HepG2 (cell line): Measurements from ENCODE around the gene MGLL. TPM values are rescaled to one million over a fixed set of nuclear protein-coding genes. Genes with fewer than 3 reads are reported as not detected.

ENCODE experiments used
- ATAC-seq: fragments of 200-7000 bp; cut with Tn5 transposase; 3 replicates; pipeline ENCODE4 v1.9.1; 2020; ENCODE audit warnings: mild to moderate bottlenecking, moderate library complexity
- BruUV-seq: library from RNA; stranded (reverse); fragments of 400-500 nt; replicated peaks from 2 replicates; lab custom pipeline; 2021; lab: Mats Ljungman, UMichigan
- CTCF ChIA-PET: fragments of 300-600 bp; formaldehyde crosslinking; extraction: SDS; loops from one replicate; lab custom pipeline; 2021; ENCODE audit warnings: low total read pairs, inconsistent platforms, low intra/inter-chr PET ratio; lab: Yijun Ruan, JAX
- POLR2A ChIA-PET: fragments of 350-600 bp; sonication (Branson Sonifier 250); formaldehyde crosslinking; loops from one replicate; lab custom pipeline; 2020; ENCODE audit warnings: antibody characterized with exemption, inconsistent platforms; lab: Yijun Ruan, JAX
- DNase-seq: peaks from one replicate; pipeline ENCODE4 v3.0.0-alpha.2; 2015; ENCODE audit warnings: low spot score
- FAIRE-seq: peaks from 3 replicates; lab custom pipeline; 2011; peaks lifted over from hg19 to GRCh38; lab: Jason Lieb, UNC
- H2AFZ ChIP-seq: one replicate; pipeline ENCODE4 v1.6.1; 2011; ENCODE audit warnings: low read length, inconsistent platforms
- H3K27ac ChIP-seq: fragments of 300-600 bp; 3 replicates; pipeline ENCODE4 v1.8.0; 2011; ENCODE audit warnings: mixed run types, mild to moderate bottlenecking, mixed read lengths, low read length, inconsistent platforms; ENCODE audit not compliant: insufficient read depth; ENCODE audit errors: extremely low read length
- H3K27me3 ChIP-seq, 2 experiments: fragments of 200-600 bp in 1 of 2; 2 replicates in 1 of 2; 3 replicates in 1 of 2; pipeline versions ENCODE4 v1.6.0 to v1.8.0; 2011; ENCODE audit warnings: low read length in 2 of 2, mild to moderate bottlenecking in 2 of 2, moderate library complexity in 2 of 2, inconsistent platforms in 1 of 2; ENCODE audit not compliant: insufficient read depth in 2 of 2, control insufficient read depth in 1 of 2
- H3K36me3 ChIP-seq, 2 experiments: fragments of 200-600 bp in 1 of 2; replicated peaks in 1 of 2; 2 replicates in 1 of 2; 3 replicates in 1 of 2; pipeline versions ENCODE4 v1.5.1 to v1.8.0; 2011; ENCODE audit warnings: low read length in 2 of 2, inconsistent platforms in 1 of 2; ENCODE audit not compliant: insufficient read depth in 2 of 2, control insufficient read depth in 1 of 2
- H3K4me1 ChIP-seq: 2 replicates; pipeline ENCODE4 v1.5.1; 2012; ENCODE audit warnings: low read length, inconsistent platforms; ENCODE audit not compliant: insufficient read depth
- H3K4me2 ChIP-seq: 2 replicates; pipeline ENCODE4 v1.6.0; 2011; ENCODE audit warnings: low read depth, low read length, inconsistent platforms
- H3K4me3 ChIP-seq, 3 experiments: fragments of 200-600 bp in 1 of 3; sonication (generic), shearing (Covaris generic) in 1 of 3; replicated peaks in 1 of 3; 2 replicates each; pipeline ENCODE4 v1.5.1; 2011 to 2016; ENCODE audit warnings: low read length in 3 of 3, inconsistent platforms in 2 of 3, low read depth in 2 of 3, mild to moderate bottlenecking in 2 of 3, control low read depth in 1 of 3, mixed read lengths in 1 of 3; ENCODE audit not compliant: insufficient read depth in 1 of 3
- H3K79me2 ChIP-seq: one replicate; pipeline ENCODE4 v1.6.1; 2011; ENCODE audit warnings: low read length, inconsistent platforms; ENCODE audit not compliant: insufficient read depth
- H3K9ac ChIP-seq: 2 replicates; pipeline ENCODE4 v1.6.0; 2011; ENCODE audit warnings: mild to moderate bottlenecking, low read depth, low read length, inconsistent platforms; ENCODE audit not compliant: insufficient read depth
- H3K9me3 ChIP-seq: 2 replicates; pipeline ENCODE4 v1.5.1; 2012; ENCODE audit warnings: mild to moderate bottlenecking, low read length
- H4K20me1 ChIP-seq: 2 replicates; pipeline ENCODE4 v1.6.0; 2011; ENCODE audit warnings: inconsistent platforms, mild to moderate bottlenecking, low read length, moderate library complexity; ENCODE audit not compliant: insufficient read depth
- CREB1 ChIP-seq, 2 experiments: fragments of 450-650 bp in 1 of 2; IDR thresholded peaks; 2 replicates each; pipeline ENCODE4 v1.6.1; 2016 to 2017; ENCODE audit warnings: control low read depth in 1 of 2, mild to moderate bottlenecking in 1 of 2, missing compliant biosample characterization in 1 of 2, missing genetic modification characterization in 1 of 2
- HMGA1 ChIP-seq: sonication (generic); formaldehyde crosslinking; conservative IDR thresholded peaks from 2 replicates; pipeline ENCODE4 v1.4.0; 2020; ENCODE audit warnings: missing genetic modification reagents
- HNF4A ChIP-seq: sonication (generic); formaldehyde crosslinking; IDR thresholded peaks from 2 replicates; pipeline ENCODE4 v1.4.0; 2020; ENCODE audit warnings: missing genetic modification reagents
- KDM5A ChIP-seq: fragments of 200-600 bp; sonication (generic); IDR thresholded peaks from 2 replicates; pipeline ENCODE4 v1.7.0; 2018; ENCODE audit warnings: antibody characterized with exemption, mild to moderate bottlenecking, low read length, borderline replicate concordance
- NCOA1 ChIP-seq: sonication (generic); formaldehyde crosslinking; IDR thresholded peaks from 2 replicates; pipeline ENCODE4 v1.9.0; 2021; ENCODE audit warnings: missing genetic modification reagents
- TCF12 ChIP-seq, 2 experiments: fragments of 450-650 bp in 1 of 2; sonication (generic) in 1 of 2; formaldehyde crosslinking in 1 of 2; IDR thresholded peaks; 2 replicates each; pipeline versions ENCODE4 v1.6.1 to v1.8.0; 2017 to 2022; ENCODE audit warnings: antibody characterized with exemption in 1 of 2, mild to moderate bottlenecking in 1 of 2, missing genetic modification reagents in 1 of 2, moderate library complexity in 1 of 2
- ZNF136 ChIP-seq: sonication (generic); formaldehyde crosslinking; IDR thresholded peaks from 2 replicates; pipeline ENCODE4 v1.8.1; 2022; ENCODE audit warnings: low read depth, mild to moderate bottlenecking, moderate library complexity, missing genetic modification reagents
- ZNF605 ChIP-seq: sonication (generic); formaldehyde crosslinking; IDR thresholded peaks from 2 replicates; pipeline ENCODE4 v1.8.0; 2022; ENCODE audit warnings: mild to moderate bottlenecking, missing genetic modification reagents
- WGBS: methylation state at CpG from one replicate; pipeline ENCODE4 v1.1.6; 2017; ENCODE audit warnings: low lambda C conversion rate; 5-methylcytosine and 5-hydroxymethylcytosine counted together
- in situ Hi-C: cut with HindIII; loops from 2 replicates; pipeline ENCODE4 v1.10.0; 2017; ENCODE audit warnings: low pct_unique_long_range_greater_than_20kb; ENCODE audit not compliant: extremely low pct_ligation_motif_present
- intact Hi-C: fragments of 100-400 bp; cut with micrococcal nuclease; formaldehyde crosslinking; loops from one replicate; pipeline ENCODE4 v1.10.0; 2022; ENCODE audit not compliant: unreplicated experiment
- polyA plus RNA-seq, 8 experiments: library from polyadenylated mRNA; depleted of rRNA in 3 of 8; stranded (reverse) in 7 of 8; unstranded in 1 of 8; fragments of >200 nt; fragmentation: Illumina TruSeq in 4 of 8; extraction: Trizol in 4 of 8; gene quantifications; 2 replicates each; pipeline versions ENCODE4 v1.2.1 to v1.2.3, GENCODE V29; 2011 to 2016; ENCODE audit warnings: low read depth in 4 of 8, missing spikeins in 1 of 8, mixed read lengths in 1 of 8; ENCODE audit not compliant: insufficient read depth in 1 of 8
- total RNA-seq, 5 experiments: library from RNA; depleted of rRNA; stranded (reverse); fragments of >200 nt; fragmentation: Illumina TruSeq; extraction: Trizol; gene quantifications; 2 replicates each; pipeline ENCODE4 v1.2.3, GENCODE V29; 2016; ENCODE audit warnings: low read depth in 1 of 5
- TF ChIP-seq, protein P1 (sequence below): IDR thresholded peaks from 2 replicates; pipeline ENCODE4 v1.6.1; 2016
- TF ChIP-seq, protein P2 (sequence below): sonication (generic); formaldehyde crosslinking; conservative IDR thresholded peaks from 2 replicates; pipeline ENCODE4 v1.4.0; 2020; ENCODE audit warnings: mild to moderate bottlenecking, missing genetic modification reagents, moderate library complexity
- TF ChIP-seq, protein P3 (sequence below): sonication (generic); formaldehyde crosslinking; IDR thresholded peaks from 2 replicates; pipeline ENCODE4 v1.9.0; 2021; ENCODE audit warnings: missing genetic modification reagents, borderline replicate concordance
- TF ChIP-seq, protein P4 (sequence below): IDR thresholded peaks from 2 replicates; pipeline ENCODE4 v1.6.1; 2016; ENCODE audit warnings: low read depth

MGLL gene
- total and polyA plus RNA-seq, 2 of the 13 experiments (the other 11 are each of a cell fraction or from before 2014, with no cell fraction given): not detected

DNA sequence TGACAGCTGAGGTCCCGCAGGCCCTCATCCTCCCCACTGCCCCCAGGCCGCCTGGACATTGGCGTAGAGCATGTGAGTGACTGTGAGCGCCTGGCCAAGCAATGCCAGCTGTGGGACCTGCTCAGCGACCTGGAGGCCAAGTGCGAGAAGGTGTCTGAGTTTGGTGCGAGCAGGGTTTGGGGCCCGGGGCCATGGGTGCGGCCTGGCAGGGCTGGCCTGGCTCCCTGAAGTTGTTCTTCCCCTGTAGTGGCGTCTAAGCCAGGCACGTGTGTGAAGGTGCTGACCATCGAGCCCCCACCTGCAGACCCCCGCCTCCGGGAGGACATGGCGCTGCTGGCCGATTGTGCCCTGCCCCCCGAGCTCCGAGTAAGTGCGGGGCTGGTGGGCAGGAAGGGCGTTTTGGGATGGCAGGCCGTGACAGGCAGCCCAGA lies 145.4 kb downstream of the MGLL start:
- H3K4me3 ChIP-seq: no peak overlapping the region
- no peak overlapping the region for H3K27ac ChIP-seq
- no peak overlapping the region for H3K4me2 ChIP-seq
- CTCF ChIA-PET: no interaction called here
- POLR2A ChIA-PET: no interaction called here
- H2AFZ ChIP-seq: no peak overlapping the region
- H4K20me1 ChIP-seq: no peaks in the 10 kb centered on the region
- H3K9ac ChIP-seq: no peak overlapping the region
- no peak for FAIRE-seq
- 61% methylated on average over 4 of the region's 21 CpGs for WGBS
- no peaks in the 10 kb centered on the region for H3K79me2 ChIP-seq
- ATAC-seq: no peak
- intact Hi-C loops: no loop called here
- no TSS peak for BruUV-seq
- no peaks in the 10 kb centered on the region for H3K9me3 ChIP-seq
- peaks cover 0 to 4% of the 10 kb centered on the region in 2 experiments; a peak in 1 of 5 replicates for H3K27me3 ChIP-seq
- peaks cover 15% of the 10 kb centered on the region for H3K4me1 ChIP-seq
- no peak for DNase-seq
- TF ChIP-seq TCF12 (IDR thresholded peaks at IDR 0.05): no peak
- no peak for TF ChIP-seq TCF12 (CRISPR knock-in tag; IDR thresholded peaks at IDR 0.05)
- TF ChIP-seq, protein P1, sequence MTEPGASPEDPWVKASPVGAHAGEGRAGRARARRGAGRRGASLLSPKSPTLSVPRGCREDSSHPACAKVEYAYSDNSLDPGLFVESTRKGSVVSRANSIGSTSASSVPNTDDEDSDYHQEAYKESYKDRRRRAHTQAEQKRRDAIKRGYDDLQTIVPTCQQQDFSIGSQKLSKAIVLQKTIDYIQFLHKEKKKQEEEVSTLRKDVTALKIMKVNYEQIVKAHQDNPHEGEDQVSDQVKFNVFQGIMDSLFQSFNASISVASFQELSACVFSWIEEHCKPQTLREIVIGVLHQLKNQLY (CRISPR knock-in tag): no peak
- TF ChIP-seq NCOA1 (CRISPR knock-in tag): no peak
- TF ChIP-seq HNF4A: no peak
- no peak for TF ChIP-seq ZNF136 (CRISPR knock-in tag)
- TF ChIP-seq, protein P2, sequence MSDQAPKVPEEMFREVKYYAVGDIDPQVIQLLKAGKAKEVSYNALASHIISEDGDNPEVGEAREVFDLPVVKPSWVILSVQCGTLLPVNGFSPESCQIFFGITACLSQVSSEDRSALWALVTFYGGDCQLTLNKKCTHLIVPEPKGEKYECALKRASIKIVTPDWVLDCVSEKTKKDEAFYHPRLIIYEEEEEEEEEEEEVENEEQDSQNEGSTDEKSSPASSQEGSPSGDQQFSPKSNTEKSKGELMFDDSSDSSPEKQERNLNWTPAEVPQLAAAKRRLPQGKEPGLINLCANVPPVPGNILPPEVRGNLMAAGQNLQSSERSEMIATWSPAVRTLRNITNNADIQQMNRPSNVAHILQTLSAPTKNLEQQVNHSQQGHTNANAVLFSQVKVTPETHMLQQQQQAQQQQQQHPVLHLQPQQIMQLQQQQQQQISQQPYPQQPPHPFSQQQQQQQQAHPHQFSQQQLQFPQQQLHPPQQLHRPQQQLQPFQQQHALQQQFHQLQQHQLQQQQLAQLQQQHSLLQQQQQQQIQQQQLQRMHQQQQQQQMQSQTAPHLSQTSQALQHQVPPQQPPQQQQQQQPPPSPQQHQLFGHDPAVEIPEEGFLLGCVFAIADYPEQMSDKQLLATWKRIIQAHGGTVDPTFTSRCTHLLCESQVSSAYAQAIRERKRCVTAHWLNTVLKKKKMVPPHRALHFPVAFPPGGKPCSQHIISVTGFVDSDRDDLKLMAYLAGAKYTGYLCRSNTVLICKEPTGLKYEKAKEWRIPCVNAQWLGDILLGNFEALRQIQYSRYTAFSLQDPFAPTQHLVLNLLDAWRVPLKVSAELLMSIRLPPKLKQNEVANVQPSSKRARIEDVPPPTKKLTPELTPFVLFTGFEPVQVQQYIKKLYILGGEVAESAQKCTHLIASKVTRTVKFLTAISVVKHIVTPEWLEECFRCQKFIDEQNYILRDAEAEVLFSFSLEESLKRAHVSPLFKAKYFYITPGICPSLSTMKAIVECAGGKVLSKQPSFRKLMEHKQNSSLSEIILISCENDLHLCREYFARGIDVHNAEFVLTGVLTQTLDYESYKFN: no peak
- no peak for TF ChIP-seq ZNF605 (CRISPR knock-in tag)
- TF ChIP-seq KDM5A: no peak
- no peak for TF ChIP-seq CREB1 (IDR thresholded peaks at IDR 0.05)
- no peak for TF ChIP-seq CREB1 (CRISPR knock-in tag; IDR thresholded peaks at IDR 0.05)
- TF ChIP-seq, protein P3, sequence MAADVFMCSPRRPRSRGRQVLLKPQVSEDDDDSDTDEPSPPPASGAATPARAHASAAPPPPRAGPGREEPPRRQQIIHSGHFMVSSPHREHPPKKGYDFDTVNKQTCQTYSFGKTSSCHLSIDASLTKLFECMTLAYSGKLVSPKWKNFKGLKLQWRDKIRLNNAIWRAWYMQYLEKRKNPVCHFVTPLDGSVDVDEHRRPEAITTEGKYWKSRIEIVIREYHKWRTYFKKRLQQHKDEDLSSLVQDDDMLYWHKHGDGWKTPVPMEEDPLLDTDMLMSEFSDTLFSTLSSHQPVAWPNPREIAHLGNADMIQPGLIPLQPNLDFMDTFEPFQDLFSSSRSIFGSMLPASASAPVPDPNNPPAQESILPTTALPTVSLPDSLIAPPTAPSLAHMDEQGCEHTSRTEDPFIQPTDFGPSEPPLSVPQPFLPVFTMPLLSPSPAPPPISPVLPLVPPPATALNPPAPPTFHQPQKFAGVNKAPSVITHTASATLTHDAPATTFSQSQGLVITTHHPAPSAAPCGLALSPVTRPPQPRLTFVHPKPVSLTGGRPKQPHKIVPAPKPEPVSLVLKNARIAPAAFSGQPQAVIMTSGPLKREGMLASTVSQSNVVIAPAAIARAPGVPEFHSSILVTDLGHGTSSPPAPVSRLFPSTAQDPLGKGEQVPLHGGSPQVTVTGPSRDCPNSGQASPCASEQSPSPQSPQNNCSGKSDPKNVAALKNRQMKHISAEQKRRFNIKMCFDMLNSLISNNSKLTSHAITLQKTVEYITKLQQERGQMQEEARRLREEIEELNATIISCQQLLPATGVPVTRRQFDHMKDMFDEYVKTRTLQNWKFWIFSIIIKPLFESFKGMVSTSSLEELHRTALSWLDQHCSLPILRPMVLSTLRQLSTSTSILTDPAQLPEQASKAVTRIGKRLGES (CRISPR knock-in tag): no peak
- TF ChIP-seq, protein P4, sequence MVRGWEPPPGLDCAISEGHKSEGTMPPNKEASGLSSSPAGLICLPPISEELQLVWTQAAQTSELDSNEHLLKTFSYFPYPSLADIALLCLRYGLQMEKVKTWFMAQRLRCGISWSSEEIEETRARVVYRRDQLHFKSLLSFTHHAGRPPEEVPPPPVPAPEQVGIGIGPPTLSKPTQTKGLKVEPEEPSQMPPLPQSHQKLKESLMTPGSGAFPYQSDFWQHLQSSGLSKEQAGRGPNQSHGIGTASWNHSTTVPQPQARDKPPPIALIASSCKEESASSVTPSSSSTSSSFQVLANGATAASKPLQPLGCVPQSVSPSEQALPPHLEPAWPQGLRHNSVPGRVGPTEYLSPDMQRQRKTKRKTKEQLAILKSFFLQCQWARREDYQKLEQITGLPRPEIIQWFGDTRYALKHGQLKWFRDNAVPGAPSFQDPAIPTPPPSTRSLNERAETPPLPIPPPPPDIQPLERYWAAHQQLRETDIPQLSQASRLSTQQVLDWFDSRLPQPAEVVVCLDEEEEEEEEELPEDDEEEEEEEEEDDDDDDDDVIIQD (CRISPR knock-in tag): no peak
- TF ChIP-seq HMGA1 (CRISPR knock-in tag): no peak
- in situ Hi-C loops: no loop called here
- no peaks in the 10 kb centered on the region for H3K36me3 ChIP-seq
